ENCODE results near the gene IRAK3.
"Not testable (repeated sequence)": the region's sequence is repeated elsewhere in the genome, so short reads cannot be mapped to it uniquely, and the experiment has no call there.

The IRAK3 gene

GRCh38 chr12:66210840-66211239 is 21.8 kb downstream of the IRAK3 start:
- no peak for DNase-seq (ENCODE audit: low read depth)
- H3K4me3 ChIP-seq (ENCODE audit: low read length) = no peak overlapping the region
- TF ChIP-seq CTCF (IDR thresholded peaks at IDR 0.05; ENCODE audit: insufficient read depth, low read depth, low read length, missing control alignments) = no peak

GRCh38 chr12:66211573-66211972 is 22.6 kb downstream of the IRAK3 start:
- not testable (repeated sequence) for DNase-seq (ENCODE audit: low read depth); H3K4me3 ChIP-seq (ENCODE audit: low read length)

- H3K4me3 ChIP-seq (ENCODE audit: low read length); DNase-seq (ENCODE audit: low read depth): not testable (repeated sequence)
These were observed 24.0 kb downstream of the IRAK3 start for GRCh38 chr12:66213011-66213410.

- TF ChIP-seq CTCF (IDR thresholded peaks at IDR 0.05; ENCODE audit: insufficient read depth, low read depth, low read length, missing control alignments) = no peak
These were observed 28.4 kb downstream of the IRAK3 start for GRCh38 chr12:66217342-66217917.

GRCh38 chr12:66228462-66228861 is 39.4 kb downstream of the IRAK3 start:
- DNase-seq (ENCODE audit: low read depth) = no peak
- no peak overlapping the region for H3K4me3 ChIP-seq (ENCODE audit: low read length)
- TF ChIP-seq CTCF (IDR thresholded peaks at IDR 0.05; ENCODE audit: insufficient read depth, low read depth, low read length, missing control alignments) = no peak

More at GRCh38 chr12:66217342-66217917, 28.4 kb downstream of the IRAK3 start:
- H3K4me3 ChIP-seq (ENCODE audit: low read length) = no peak overlapping the region
- DNase-seq (ENCODE audit: low read depth) = no peak

- DNase-seq (ENCODE audit: low read depth) = no peak
- no peak overlapping the region for H3K4me3 ChIP-seq (ENCODE audit: low read length)
- TF ChIP-seq CTCF (IDR thresholded peaks at IDR 0.05; ENCODE audit: insufficient read depth, low read depth, low read length, missing control alignments) = no peak
These were observed 43.2 kb downstream of the IRAK3 start for GRCh38 chr12:66232263-66232662.

GRCh38 chr12:66234037-66234693 is 45.2 kb downstream of the IRAK3 start:
- DNase-seq (ENCODE audit: low read depth) = peak; percentile 35
- not testable (repeated sequence) for H3K4me3 ChIP-seq (ENCODE audit: low read length)

GRCh38 chr12:66234773-66235625 is 46.0 kb downstream of the IRAK3 start:
- H3K4me3 ChIP-seq (ENCODE audit: low read length) = peak overlapping the region; percentile 36
- peak; percentile 45 for DNase-seq (ENCODE audit: low read depth)
